Stomach smooth muscle (tissue), 2 donors: ENCODE measurements around the gene HSPA2.
"Not testable (repeated sequence)": the region's sequence is repeated elsewhere in the genome, so short reads cannot be mapped to it uniquely, and the experiment has no call there.

ENCODE experiments used
- H3K27ac ChIP-seq: one replicate; pipeline ENCODE4 v1.7.0; 2013; ENCODE audit warnings: mild to moderate bottlenecking, low read length, inconsistent platforms
- H3K27me3 ChIP-seq, 2 donors: one replicate each; pipeline ENCODE4 v1.7.0; 2013; ENCODE audit warnings: low read length in 2 of 2; ENCODE audit not compliant: insufficient read depth in 2 of 2, control insufficient read depth in 1 of 2
- H3K36me3 ChIP-seq, 2 donors: one replicate each; pipeline ENCODE4 v1.7.0; 2013; ENCODE audit warnings: low read length in 2 of 2; ENCODE audit not compliant: control insufficient read depth in 2 of 2, insufficient read depth in 2 of 2
- H3K4me1 ChIP-seq: one replicate; pipeline ENCODE4 v1.7.0; 2013; ENCODE audit warnings: low read length; ENCODE audit not compliant: control insufficient read depth, insufficient read depth
- H3K4me3 ChIP-seq, 2 donors: one replicate each; pipeline ENCODE4 v1.7.0; 2013; ENCODE audit warnings: low read length in 2 of 2
- H3K9ac ChIP-seq, 2 donors: one replicate each; pipeline ENCODE4 v1.7.0; 2013; ENCODE audit warnings: low read length in 2 of 2, mild to moderate bottlenecking in 1 of 2
- H3K9me3 ChIP-seq, 2 donors: one replicate each; pipeline ENCODE4 v1.7.0; 2013; ENCODE audit warnings: low read length in 2 of 2; ENCODE audit not compliant: control insufficient read depth in 2 of 2
- donor health status: healthy.
- donor health status: Pancreatic carcinoma.

Gene HSPA2

DNA sequence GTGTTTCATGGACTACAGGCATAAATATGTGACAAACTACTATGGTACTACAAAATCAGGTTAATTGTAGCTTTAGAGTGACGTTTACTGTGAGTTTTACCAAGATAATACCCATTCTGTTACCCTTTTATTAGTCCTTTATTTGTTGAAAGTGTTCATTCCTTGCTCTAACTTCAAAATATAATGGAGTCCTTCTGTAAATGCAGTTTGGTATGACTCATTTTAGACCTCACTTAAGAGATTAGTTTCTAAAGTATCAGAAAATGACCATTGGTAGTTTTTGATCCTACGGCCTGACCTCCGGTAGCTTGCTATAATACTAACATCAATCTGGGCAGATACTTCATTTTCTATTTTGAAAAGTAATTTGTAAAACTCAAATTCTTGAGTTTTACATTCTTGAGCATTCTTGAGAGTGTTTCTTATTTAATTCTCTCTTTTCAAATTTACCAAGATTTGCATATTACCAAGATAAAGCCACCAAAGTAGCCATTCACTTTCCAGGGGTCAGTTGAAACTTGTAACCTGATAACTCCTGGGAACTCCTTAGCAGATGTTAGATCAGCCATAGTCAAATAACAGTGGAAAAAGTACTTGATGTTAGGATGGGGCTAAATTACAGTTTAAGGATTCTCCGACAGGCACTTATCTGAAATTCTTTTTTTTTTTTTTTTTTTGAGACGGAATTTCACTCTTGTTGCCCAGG, 4.2 kb downstream of the HSPA2 start:
- H3K4me3 ChIP-seq, result no peak overlapping the region

DNA sequence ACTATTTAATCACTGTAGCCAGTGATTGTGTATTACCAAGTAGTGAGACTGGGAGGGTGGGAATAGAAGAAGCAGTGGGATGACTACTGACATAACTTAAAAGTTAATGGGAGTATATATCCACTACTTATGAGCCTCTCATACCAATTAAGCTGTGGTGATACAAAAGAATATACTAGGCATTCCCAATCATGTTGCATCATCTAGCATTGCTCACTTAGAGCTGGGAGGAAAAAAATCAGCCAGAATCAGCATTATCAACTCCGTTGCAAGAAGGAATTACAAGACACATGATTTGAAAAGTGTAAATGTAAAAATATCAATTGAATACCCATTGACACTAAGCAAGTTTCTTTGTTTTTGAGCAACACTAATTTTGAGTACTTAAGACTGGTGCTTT, 8.5 kb downstream of the HSPA2 start:
- Histone ChIP-seq H3K4me3 (no peak overlapping the region), H3K36me3 (no peaks in the 10 kb centered on the region), H3K9me3 (no peaks in the 10 kb centered on the region), H3K27me3 (peaks cover 0 to 3% of the 10 kb centered on the region in 2 donors), H3K9ac (no peak overlapping the region), H3K4me1 (peaks cover 7% of the 10 kb centered on the region), H3K27ac (no peak overlapping the region)

More for the DNA sequence above, 4.2 kb downstream of the HSPA2 start:
- Histone ChIP-seq H3K36me3 (no peaks in the 10 kb centered on the region), H3K9ac (no peak overlapping the region), H3K27ac (no peak overlapping the region), H3K4me1 (peaks cover 14% of the 10 kb centered on the region), H3K9me3 (no peaks in the 10 kb centered on the region), H3K27me3 (no peaks in the 10 kb centered on the region)

DNA sequence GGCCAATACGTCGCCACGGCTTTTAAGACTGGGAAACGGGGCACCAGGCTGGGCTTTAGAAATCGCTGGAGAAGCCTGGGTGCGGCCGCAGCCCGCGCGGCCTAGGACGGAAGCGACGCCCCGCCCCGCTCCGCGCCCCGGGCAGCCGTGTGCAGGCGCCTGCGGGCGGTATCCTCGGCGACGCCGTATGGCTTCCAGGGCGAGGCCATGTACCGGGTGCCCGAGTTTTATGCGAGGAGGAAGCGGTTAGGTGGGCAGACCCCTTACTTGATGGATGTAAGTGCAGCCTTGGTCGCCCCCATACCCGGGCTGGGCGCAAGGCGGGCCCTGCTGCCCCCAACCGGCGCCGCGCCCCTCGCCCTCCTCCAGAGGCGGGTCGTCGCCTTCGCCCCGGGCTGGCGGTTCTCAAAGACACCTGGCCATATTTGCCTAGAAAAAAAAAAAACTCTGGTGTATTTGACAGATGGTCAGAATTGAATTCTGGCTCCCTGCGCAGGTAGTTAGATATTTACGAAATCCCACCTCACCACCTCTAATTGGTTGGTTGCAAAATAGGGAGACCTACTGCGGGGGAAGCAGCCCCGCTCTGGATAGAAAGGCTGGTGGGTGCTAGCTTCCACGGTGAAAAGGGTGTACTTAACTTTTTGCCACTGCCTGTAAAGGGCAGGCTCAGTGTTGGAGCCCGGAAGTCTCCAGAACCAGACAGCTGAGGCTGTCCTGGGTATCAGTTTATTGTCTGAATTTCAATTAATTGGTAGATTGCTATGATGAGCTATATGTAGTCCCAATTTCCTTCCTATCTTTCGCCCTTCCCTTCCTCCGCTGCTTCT, 9.5 kb downstream of the HSPA2 start, which contains the start of gene PPP1R36:
Gene PPP1R36, plus strand, starts transcription at position 171 of the 830 bp plus-strand sequence. Its CDS starts 37 bp downstream, at position 208.
- Histone ChIP-seq H3K27me3 (peaks cover 0 to 3% of the 10 kb centered on the region in 2 donors), H3K27ac (no peak within 1 kb of the TSS), H3K9ac (peak within 1 kb of the TSS in 1 of 2 donors; percentile 29), H3K4me1 (peaks cover 7% of the 10 kb centered on the region), H3K9me3 (no peaks in the 10 kb centered on the region), H3K4me3 (peak within 1 kb of the TSS; percentile 46 to 66), H3K36me3 (no peaks in the 10 kb centered on the region)

DNA sequence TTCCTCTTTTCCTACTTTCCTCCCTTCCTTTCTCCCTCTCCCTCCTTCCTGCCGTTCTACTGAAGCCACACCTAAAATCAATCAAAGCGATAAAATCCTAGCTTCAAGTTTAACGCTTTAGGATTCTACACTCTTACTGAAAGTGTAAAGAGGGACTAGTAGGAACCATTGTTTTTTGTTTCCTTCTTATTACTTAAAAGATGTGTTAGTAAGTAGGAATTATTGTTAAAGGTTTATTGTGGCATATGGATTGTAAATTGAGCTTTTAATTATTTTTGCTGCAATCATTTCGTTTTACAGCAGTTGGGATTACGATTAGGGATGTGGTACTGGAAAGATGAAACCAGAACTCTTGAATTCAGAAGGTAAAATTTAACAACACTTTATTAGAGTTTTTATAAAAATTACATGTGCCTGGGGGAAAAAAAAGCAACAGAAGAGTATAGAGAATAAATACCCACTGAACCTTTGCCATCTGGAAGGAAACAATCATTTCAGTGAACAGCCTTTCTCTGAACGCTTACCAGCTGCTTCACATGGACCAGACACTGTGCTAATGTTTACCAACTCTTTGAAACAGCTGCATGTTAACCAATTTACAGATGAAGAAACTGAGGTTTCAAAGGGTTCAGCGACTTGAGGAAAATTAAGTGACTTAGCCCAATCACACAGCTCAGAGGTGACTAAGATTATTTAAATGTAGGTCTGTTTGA, 10.2 kb downstream of the HSPA2 start:
- Histone ChIP-seq H3K27me3 (peaks cover 0 to 3% of the 10 kb centered on the region in 2 donors), H3K4me3 (no peak overlapping the region), H3K9ac (no peak overlapping the region), H3K4me1 (peaks cover 7% of the 10 kb centered on the region), H3K27ac (no peak overlapping the region), H3K36me3 (no peaks in the 10 kb centered on the region), H3K9me3 (no peaks in the 10 kb centered on the region)

DNA sequence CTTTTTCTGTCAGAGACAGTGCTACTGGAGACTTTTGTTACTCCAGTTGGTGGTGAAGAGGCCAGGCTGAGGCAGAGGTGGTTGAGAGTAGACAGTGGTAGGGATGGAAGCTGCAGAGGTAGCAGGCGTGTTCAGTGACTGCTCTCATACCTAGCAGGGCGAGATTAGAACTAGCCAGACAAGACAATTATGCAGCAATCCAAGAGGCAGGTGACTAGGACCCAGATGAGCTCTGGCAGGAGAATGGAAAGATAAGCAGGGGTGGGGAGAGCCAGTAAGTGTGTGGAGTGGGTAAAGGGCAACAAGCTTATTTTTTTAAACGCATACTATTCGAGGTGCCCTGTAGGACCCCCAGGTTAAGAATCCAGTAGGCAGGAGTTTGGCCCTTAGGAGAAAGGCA, 14.0 kb downstream of the HSPA2 start:
- no peaks in the 10 kb centered on the region for H3K36me3 ChIP-seq
- no peak overlapping the region for H3K9ac ChIP-seq
- H3K4me1 ChIP-seq, result peaks cover 7% of the 10 kb centered on the region
- H3K9me3 ChIP-seq, result no peaks in the 10 kb centered on the region
- H3K4me3 ChIP-seq, result no peak overlapping the region
- no peak overlapping the region for H3K27ac ChIP-seq
- H3K27me3 ChIP-seq, result peaks cover 0 to 3% of the 10 kb centered on the region in 2 donors

DNA sequence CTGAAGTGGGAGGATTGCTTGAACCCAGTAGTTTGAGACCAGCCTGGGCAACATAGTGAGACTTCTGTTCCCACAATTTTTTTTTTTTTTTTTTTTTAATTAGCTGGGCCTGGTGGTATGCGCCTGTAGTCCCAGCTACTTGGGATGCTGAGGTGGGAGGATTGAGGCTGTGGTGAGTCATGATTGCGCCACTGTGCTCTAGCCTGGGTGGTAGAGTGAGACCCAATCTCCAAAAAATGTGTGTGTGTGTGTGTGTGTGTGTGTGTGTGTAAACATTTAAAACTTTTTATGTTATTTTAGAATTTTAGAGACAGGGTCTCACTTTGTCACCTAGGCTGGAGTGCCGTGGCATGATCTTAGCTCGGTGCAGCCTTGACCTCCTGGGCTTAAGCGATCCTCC, 16.0 kb downstream of the HSPA2 start:
- Histone ChIP-seq H3K36me3 (no peaks in the 10 kb centered on the region), H3K4me3 (no peak overlapping the region), H3K9me3 (no peaks in the 10 kb centered on the region)

DNA sequence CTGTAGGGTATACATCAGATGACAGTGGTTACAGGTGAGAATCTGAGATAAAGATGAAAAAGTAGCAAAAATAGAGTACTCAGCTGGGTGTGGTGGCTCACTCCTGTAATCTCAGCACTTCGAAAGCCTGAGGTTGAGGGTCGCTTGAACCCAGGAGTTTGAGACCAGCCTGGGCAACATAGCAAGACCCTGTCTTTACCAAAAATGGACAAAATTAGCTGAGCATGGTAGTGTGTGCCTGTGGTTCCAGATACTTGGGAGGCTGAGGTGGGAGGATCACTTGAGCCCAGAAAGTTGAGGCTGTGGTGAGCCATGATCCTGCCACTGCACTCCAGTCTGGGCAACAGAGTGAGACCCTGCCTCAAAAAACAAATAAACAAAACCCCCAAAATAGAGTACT, 17.7 kb downstream of the HSPA2 start:
- H3K27ac ChIP-seq, H3K9ac ChIP-seq, H3K27me3 ChIP-seq, H3K9me3 ChIP-seq, H3K4me3 ChIP-seq, H3K36me3 ChIP-seq, H3K4me1 ChIP-seq: not testable (repeated sequence)

More for the DNA sequence above, 16.0 kb downstream of the HSPA2 start:
- Histone ChIP-seq H3K27me3 (no peaks in the 10 kb centered on the region), H3K9ac (no peak overlapping the region), H3K4me1 (no peaks in the 10 kb centered on the region), H3K27ac (no peak overlapping the region)

DNA sequence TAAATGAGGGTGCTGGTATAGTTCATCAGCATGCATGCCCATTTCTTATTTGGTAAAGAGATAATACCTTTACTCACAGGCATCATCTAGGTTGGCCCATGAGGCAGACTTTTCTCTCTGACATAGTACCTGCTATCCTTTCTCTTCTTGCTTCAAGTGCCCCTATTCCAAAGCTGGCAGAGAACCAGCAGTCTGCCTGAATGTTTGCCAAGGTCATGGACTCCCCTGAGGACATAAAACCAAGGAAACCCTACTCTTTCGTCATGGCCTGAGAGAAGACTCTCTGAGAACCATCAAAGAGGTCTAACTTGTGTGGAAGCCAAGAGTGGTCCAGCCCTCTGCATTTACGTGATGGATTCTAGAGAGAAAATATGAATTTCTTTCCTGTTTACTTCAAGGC, 21.1 kb downstream of the HSPA2 start:
- peaks cover 4% of the 10 kb centered on the region for H3K4me1 ChIP-seq
- no peak overlapping the region for H3K27ac ChIP-seq
- H3K4me3 ChIP-seq, result no peak overlapping the region
- no peaks in the 10 kb centered on the region for H3K27me3 ChIP-seq
- no peaks in the 10 kb centered on the region for H3K36me3 ChIP-seq
- no peak overlapping the region for H3K9ac ChIP-seq
- no peaks in the 10 kb centered on the region for H3K9me3 ChIP-seq

DNA sequence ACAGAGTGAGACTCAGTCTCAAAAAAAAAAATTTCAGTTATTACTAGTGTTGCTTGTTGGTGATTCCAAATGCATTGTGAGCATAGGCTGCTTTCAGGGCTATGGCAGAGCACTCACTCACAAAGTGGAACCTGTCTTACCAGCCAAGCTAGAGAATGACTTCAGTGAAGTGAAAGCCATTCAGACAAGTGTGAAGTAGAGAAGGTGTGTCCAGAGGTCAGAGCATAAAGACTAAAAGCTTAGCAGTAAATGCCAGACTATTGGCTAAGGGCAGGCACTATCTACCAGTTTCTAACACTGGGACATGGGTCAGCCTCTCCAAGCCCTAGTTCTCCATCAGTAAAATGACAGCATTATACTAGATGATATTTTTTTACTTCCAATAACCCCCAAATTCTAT, 21.9 kb downstream of the HSPA2 start:
- peaks cover 8% of the 10 kb centered on the region for H3K4me1 ChIP-seq
- no peak overlapping the region for H3K27ac ChIP-seq
- no peaks in the 10 kb centered on the region for H3K27me3 ChIP-seq
- H3K36me3 ChIP-seq, result no peaks in the 10 kb centered on the region
- no peaks in the 10 kb centered on the region for H3K9me3 ChIP-seq
- no peak overlapping the region for H3K4me3 ChIP-seq
- no peak overlapping the region for H3K9ac ChIP-seq

DNA sequence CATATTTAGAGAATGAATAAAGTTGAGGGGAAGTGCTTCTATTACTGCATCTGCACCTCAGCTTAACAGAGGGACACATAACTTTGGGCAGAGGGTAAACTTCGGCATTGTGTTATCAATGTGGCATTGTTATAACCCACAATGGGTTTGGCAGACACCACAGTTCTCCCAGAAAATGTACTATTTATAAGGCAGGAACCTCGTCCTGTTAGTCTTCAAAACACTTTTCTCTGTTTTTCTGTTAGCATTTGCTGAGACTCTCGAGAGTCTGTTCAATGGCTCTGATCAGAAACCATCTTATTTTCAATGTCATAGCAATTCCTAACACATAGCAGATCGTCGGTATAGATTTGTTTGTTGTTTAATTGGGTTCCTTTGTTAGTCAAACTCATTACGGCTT, 23.2 kb downstream of the HSPA2 start:
- Histone ChIP-seq H3K27me3 (no peaks in the 10 kb centered on the region), H3K9me3 (no peaks in the 10 kb centered on the region), H3K36me3 (no peaks in the 10 kb centered on the region), H3K4me3 (no peak overlapping the region), H3K9ac (no peak overlapping the region), H3K27ac (no peak overlapping the region), H3K4me1 (peaks cover 8% of the 10 kb centered on the region)
